HL-60 (cell line): ENCODE results near the gene UBE2E2.

Experiments
- DNase-seq, 2 experiments: peaks; one replicate each; pipeline ENCODE4 v3.0.0-alpha.2; 2010 to 2020; ENCODE audit warnings: low read depth in 1 of 2, low spot score in 1 of 2
- H3K27ac ChIP-seq: fragments of 250-450 bp; sonication (Bioruptor Pico); replicated peaks from 2 replicates; pipeline ENCODE4 v1.5.1; 2020; ENCODE audit warnings: mild to moderate bottlenecking, moderate library complexity
- H3K27me3 ChIP-seq: fragments of 250-450 bp; sonication (Bioruptor Pico); 2 replicates; pipeline ENCODE4 v1.5.1; 2021; ENCODE audit warnings: mild to moderate bottlenecking, moderate library complexity; ENCODE audit not compliant: insufficient read depth, poor library complexity, severe bottlenecking
- H3K4me3 ChIP-seq: replicated peaks from 2 replicates; pipeline ENCODE4 v1.5.1; 2011; ENCODE audit warnings: mild to moderate bottlenecking, control low read depth, low read length; ENCODE audit not compliant: insufficient read depth
- GABPA ChIP-seq: IDR thresholded peaks from 2 replicates; pipeline ENCODE4 v1.6.1; 2012; ENCODE audit warnings: low read depth
- POLR2AphosphoS5 ChIP-seq: IDR thresholded peaks from 2 replicates; pipeline ENCODE4 v1.6.1; 2012; ENCODE audit warnings: low read depth
- SPI1 ChIP-seq: IDR thresholded peaks from 2 replicates; pipeline ENCODE4 v1.6.1; 2012; ENCODE audit warnings: low read depth, mild to moderate bottlenecking, borderline replicate concordance
- TF ChIP-seq, protein P1 (sequence below): IDR thresholded peaks from one replicate; pipeline ENCODE4 v1.5.1; 2011; ENCODE audit warnings: low read length, control low read depth, inconsistent platforms; ENCODE audit not compliant: insufficient read depth
- TF ChIP-seq, protein P2 (sequence below): IDR thresholded peaks from 2 replicates; pipeline ENCODE4 v1.6.1; 2012; ENCODE audit warnings: low read depth; ENCODE audit not compliant: insufficient replicate concordance

UBE2E2 gene

GRCh38 chr3:23583980-23584740 is 381.0 kb downstream of the UBE2E2 start:
- Histone ChIP-seq H3K4me3 (no peak overlapping the region), H3K27ac (no peak overlapping the region), H3K27me3 (no peaks in the 10 kb centered on the region)
- DNase-seq = no peak
- no peak for TF ChIP-seq POLR2AphosphoS5
- TF ChIP-seq SPI1 = no peak
- TF ChIP-seq, protein P1, sequence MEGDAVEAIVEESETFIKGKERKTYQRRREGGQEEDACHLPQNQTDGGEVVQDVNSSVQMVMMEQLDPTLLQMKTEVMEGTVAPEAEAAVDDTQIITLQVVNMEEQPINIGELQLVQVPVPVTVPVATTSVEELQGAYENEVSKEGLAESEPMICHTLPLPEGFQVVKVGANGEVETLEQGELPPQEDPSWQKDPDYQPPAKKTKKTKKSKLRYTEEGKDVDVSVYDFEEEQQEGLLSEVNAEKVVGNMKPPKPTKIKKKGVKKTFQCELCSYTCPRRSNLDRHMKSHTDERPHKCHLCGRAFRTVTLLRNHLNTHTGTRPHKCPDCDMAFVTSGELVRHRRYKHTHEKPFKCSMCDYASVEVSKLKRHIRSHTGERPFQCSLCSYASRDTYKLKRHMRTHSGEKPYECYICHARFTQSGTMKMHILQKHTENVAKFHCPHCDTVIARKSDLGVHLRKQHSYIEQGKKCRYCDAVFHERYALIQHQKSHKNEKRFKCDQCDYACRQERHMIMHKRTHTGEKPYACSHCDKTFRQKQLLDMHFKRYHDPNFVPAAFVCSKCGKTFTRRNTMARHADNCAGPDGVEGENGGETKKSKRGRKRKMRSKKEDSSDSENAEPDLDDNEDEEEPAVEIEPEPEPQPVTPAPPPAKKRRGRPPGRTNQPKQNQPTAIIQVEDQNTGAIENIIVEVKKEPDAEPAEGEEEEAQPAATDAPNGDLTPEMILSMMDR = no peak
- TF ChIP-seq, protein P2, sequence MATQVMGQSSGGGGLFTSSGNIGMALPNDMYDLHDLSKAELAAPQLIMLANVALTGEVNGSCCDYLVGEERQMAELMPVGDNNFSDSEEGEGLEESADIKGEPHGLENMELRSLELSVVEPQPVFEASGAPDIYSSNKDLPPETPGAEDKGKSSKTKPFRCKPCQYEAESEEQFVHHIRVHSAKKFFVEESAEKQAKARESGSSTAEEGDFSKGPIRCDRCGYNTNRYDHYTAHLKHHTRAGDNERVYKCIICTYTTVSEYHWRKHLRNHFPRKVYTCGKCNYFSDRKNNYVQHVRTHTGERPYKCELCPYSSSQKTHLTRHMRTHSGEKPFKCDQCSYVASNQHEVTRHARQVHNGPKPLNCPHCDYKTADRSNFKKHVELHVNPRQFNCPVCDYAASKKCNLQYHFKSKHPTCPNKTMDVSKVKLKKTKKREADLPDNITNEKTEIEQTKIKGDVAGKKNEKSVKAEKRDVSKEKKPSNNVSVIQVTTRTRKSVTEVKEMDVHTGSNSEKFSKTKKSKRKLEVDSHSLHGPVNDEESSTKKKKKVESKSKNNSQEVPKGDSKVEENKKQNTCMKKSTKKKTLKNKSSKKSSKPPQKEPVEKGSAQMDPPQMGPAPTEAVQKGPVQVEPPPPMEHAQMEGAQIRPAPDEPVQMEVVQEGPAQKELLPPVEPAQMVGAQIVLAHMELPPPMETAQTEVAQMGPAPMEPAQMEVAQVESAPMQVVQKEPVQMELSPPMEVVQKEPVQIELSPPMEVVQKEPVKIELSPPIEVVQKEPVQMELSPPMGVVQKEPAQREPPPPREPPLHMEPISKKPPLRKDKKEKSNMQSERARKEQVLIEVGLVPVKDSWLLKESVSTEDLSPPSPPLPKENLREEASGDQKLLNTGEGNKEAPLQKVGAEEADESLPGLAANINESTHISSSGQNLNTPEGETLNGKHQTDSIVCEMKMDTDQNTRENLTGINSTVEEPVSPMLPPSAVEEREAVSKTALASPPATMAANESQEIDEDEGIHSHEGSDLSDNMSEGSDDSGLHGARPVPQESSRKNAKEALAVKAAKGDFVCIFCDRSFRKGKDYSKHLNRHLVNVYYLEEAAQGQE = no peak
- no peak for TF ChIP-seq GABPA

DNA sequence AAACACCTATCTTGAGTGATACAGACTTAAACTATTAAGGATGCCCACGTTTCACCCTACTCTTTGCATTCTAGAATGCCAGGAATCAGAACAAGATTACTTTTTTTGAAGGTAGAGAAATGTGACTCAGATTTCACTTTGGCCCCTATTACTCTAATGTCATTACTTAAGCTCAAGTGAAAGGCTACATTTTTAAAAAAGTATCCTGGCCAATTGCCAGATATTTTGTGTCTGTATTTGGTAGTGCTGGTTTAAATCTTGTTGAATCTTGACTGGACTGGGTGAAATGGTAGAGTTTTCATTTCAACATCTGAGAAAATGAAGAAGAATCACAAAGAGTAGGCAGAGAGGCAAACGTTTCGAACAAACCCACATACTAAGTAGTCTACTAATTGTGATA is 384.4 kb downstream of the UBE2E2 start:
- no peak for TF ChIP-seq GABPA
- TF ChIP-seq, protein P1 = no peak
- TF ChIP-seq, protein P2 = no peak
- no peak for TF ChIP-seq SPI1
- no peak for TF ChIP-seq POLR2AphosphoS5
- Histone ChIP-seq H3K27ac (no peak overlapping the region), H3K27me3 (no peaks in the 10 kb centered on the region), H3K4me3 (no peak overlapping the region)
- DNase-seq = no peak

DNA sequence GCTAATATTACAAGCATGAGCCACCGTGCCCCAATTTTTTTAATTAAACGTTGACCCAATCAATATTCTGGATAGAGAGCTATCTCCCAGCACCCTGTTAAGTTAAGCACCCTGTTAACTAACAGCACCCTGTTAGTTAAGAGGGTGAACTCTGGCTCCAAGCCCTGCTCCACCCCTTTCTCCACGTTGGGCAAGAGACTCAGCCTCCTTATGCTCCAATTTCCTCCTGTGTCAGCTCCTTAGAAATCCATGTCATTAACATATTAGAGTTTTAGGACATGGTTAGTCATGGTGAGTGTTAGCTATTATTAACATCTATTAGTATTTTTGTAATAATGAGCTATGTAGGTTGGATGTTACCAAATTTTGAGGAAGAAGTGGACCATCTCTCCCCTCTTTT is 385.4 kb downstream of the UBE2E2 start:
- H3K4me3 ChIP-seq = no peak overlapping the region
- TF ChIP-seq, protein P2 = no peak
- TF ChIP-seq, protein P1 = no peak
- no peak for TF ChIP-seq POLR2AphosphoS5
- TF ChIP-seq GABPA = no peak
- no peak for TF ChIP-seq SPI1

More for the DNA sequence above, 385.4 kb downstream of the UBE2E2 start:
- DNase-seq = no peak
- H3K27me3 ChIP-seq = no peaks in the 10 kb centered on the region
- H3K27ac ChIP-seq = no peak overlapping the region
